Activated T-cell treated with anti-CD3 and anti-CD28 coated beads, Interleukin-2, amount 50 U/mL, for 72 hours (primary cell): ENCODE data around the gene NRSN2. TPM values are rescaled to one million over a fixed set of nuclear protein-coding genes. Genes with fewer than 3 reads are reported as not detected.

ENCODE experiments used
- ATAC-seq, 2 donors: fragments of 150-1000 bp; cut with Tn5 transposase; replicated peaks in 1 of 2; 2 replicates each; pipeline ENCODE4 v1.10.0; 2021; ENCODE audit warnings: moderate library complexity in 2 of 2, mild to moderate bottlenecking in 1 of 2
- DNase-seq, 2 donors: peaks; one replicate each; pipeline ENCODE4 v3.0.0; 2021 to 2022; ENCODE audit warnings: mixed read lengths in 1 of 2
- H3K27ac Mint-ChIP-seq: one replicate; pipeline ENCODE4 v1.8.0; 2022; ENCODE audit warnings: mild to moderate bottlenecking, moderate library complexity, mixed read lengths
- H3K27me3 Mint-ChIP-seq: one replicate; pipeline ENCODE4 v1.8.0; 2022; ENCODE audit warnings: low read depth, mixed read lengths
- H3K36me3 Mint-ChIP-seq, 2 donors: one replicate each; pipeline ENCODE4 v1.8.0; 2022; ENCODE audit warnings: mixed read lengths in 2 of 2, mild to moderate bottlenecking in 1 of 2; ENCODE audit not compliant: insufficient read depth in 2 of 2
- H3K4me1 Mint-ChIP-seq: one replicate; pipeline ENCODE4 v1.8.0; 2022; ENCODE audit warnings: low read depth, mixed read lengths
- H3K4me3 Mint-ChIP-seq, 2 donors: one replicate each; pipeline ENCODE4 v1.8.0; 2022; ENCODE audit warnings: mild to moderate bottlenecking in 2 of 2, mixed read lengths in 2 of 2, moderate library complexity in 2 of 2
- H3K9me3 Mint-ChIP-seq, 2 donors: one replicate each; pipeline ENCODE4 v1.8.0; 2022; ENCODE audit warnings: mixed read lengths in 2 of 2
- total RNA-seq, 2 donors: library from RNA; stranded (reverse); gene quantifications; one replicate each; pipeline ENCODE4 v1.2.3, GENCODE V29; 2022

The NRSN2 gene
- total RNA-seq, 2 donors from 2014 or later = 12.9 to 14.7 TPM

GRCh38 chr20:402898-403581 is 56.1 kb downstream of the NRSN2 start:
- no peak for ATAC-seq
- peak overlapping the region; percentile 29 to 37 for H3K4me3 Mint-ChIP-seq
- H3K36me3 Mint-ChIP-seq = peaks cover 6 to 15% of the 10 kb centered on the region in 2 donors

GRCh38 chr20:403582-403957 is 56.7 kb downstream of the NRSN2 start:
- Mint-ChIP-seq H3K4me1 (peaks cover 50% of the 10 kb centered on the region), H3K36me3 (peaks cover 5 to 13% of the 10 kb centered on the region in 2 donors), H3K9me3 (peaks cover 2 to 4% of the 10 kb centered on the region in 2 donors), H3K27me3 (no peaks in the 10 kb centered on the region), H3K4me3 (no peak overlapping the region), H3K27ac (peak overlapping the region; percentile 59)
- DNase-seq = no peak
- ATAC-seq = no peak

More at GRCh38 chr20:402898-403581, 56.1 kb downstream of the NRSN2 start:
- H3K4me1 Mint-ChIP-seq = peaks cover 50% of the 10 kb centered on the region
- peaks cover 2 to 4% of the 10 kb centered on the region in 2 donors for H3K9me3 Mint-ChIP-seq
- H3K27ac Mint-ChIP-seq = peak overlapping the region; percentile 59
- no peaks in the 10 kb centered on the region for H3K27me3 Mint-ChIP-seq
- DNase-seq = no peak

DNA sequence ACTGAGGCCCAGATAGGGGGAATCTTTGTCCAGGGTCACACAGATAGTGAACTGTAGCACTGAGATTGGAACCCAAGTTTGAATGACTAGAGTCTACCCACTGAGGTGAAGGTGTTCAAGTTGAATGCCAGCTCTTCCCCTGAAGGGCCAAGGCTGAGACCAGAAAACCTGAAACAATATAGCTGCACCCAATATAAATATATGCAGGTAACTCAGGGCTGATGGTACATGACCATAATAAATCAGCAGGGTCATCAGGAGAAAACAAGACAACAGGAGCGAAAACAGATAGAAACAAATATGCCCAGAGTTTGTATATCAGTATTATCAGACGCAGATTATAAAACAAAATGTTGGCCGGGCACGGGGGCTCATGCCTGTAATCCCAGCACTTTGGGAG is 57.2 kb downstream of the NRSN2 start:
- H3K9me3 Mint-ChIP-seq = peaks cover 2 to 4% of the 10 kb centered on the region in 2 donors
- H3K4me3 Mint-ChIP-seq = no peak overlapping the region
- no peaks in the 10 kb centered on the region for H3K27me3 Mint-ChIP-seq
- DNase-seq (no peak), ATAC-seq (no peak)
- peaks cover 5 to 14% of the 10 kb centered on the region in 2 donors for H3K36me3 Mint-ChIP-seq
- H3K4me1 Mint-ChIP-seq = peaks cover 51% of the 10 kb centered on the region
- peak overlapping the region; percentile 64 for H3K27ac Mint-ChIP-seq

Other genes with a start within 250 kb of the NRSN2 start
- not detected for gene DEFB126, start 204.5 kb upstream of the NRSN2 start, total RNA-seq
- gene DEFB127, start 189.7 kb upstream of the NRSN2 start, total RNA-seq = not detected
- gene DEFB128, start 157.4 kb upstream of the NRSN2 start, total RNA-seq = not detected
- not detected for gene DEFB129, start 119.9 kb upstream of the NRSN2 start, total RNA-seq
- not detected for gene DEFB132, start 89.4 kb upstream of the NRSN2 start, total RNA-seq
- gene C20orf96, start 56.4 kb upstream of the NRSN2 start, total RNA-seq = 1 to 10 TPM; 6.4 to 9.4 TPM
- gene ZCCHC3, start 49.5 kb upstream of the NRSN2 start, total RNA-seq = 10 to 100 TPM; 21.3 to 21.6 TPM
- 10 to 100 TPM in 1 of 2 donors, 1 to 10 TPM in 1; 7.8 to 11.7 TPM for gene SOX12, start 21.6 kb upstream of the NRSN2 start, total RNA-seq
- gene TRIB3, start 33.6 kb downstream of the NRSN2 start, total RNA-seq = 100 to 1,000 TPM; 165 to 281 TPM
- 100 to 1,000 TPM; 176 to 198 TPM for gene RBCK1, start 61.2 kb downstream of the NRSN2 start, total RNA-seq
- 10 to 100 TPM; 26.7 to 28.2 TPM for gene TBC1D20, start 115.4 kb downstream of the NRSN2 start, total RNA-seq
- gene CSNK2A1, start 196.7 kb downstream of the NRSN2 start, total RNA-seq = 100 to 1,000 TPM; 168 to 184 TPM